K562 (cell line): ENCODE results near the gene ATP13A1. TPM values are rescaled to one million over a fixed set of nuclear protein-coding genes. Genes with fewer than 3 reads are reported as not detected.

ENCODE experiments used
- ASH1L ChIP-seq: fragments of 450-650 bp; IDR thresholded peaks from 2 replicates; pipeline ENCODE4 v1.6.1; 2018; ENCODE audit warnings: borderline replicate concordance, mild to moderate bottlenecking, low read depth; ENCODE audit not compliant: partially characterized antibody
- IRF2 ChIP-seq: sonication (generic); formaldehyde crosslinking; IDR thresholded peaks from 2 replicates; pipeline ENCODE4 v1.8.1; 2022; ENCODE audit warnings: mild to moderate bottlenecking, missing genetic modification reagents
- MECOM ChIP-seq: fragments of 250-450 bp; sonication (Bioruptor Pico); IDR thresholded peaks from 2 replicates; pipeline ENCODE4 v1.8.0; 2022; ENCODE audit warnings: inconsistent platforms
- PYGO2 ChIP-seq: fragments of 450-650 bp; IDR thresholded peaks from 2 replicates; pipeline ENCODE4 v1.6.1; 2016; ENCODE audit warnings: mild to moderate bottlenecking, missing genetic modification characterization, moderate library complexity, missing compliant biosample characterization
- TCF3 ChIP-seq: sonication (generic); formaldehyde crosslinking; IDR thresholded peaks from 2 replicates; pipeline ENCODE4 v1.4.0; 2020; ENCODE audit warnings: mild to moderate bottlenecking, missing genetic modification reagents
- TEAD1 ChIP-seq, 2 experiments: fragments of 450-650 bp in 1 of 2; sonication (generic) in 1 of 2; formaldehyde crosslinking; IDR thresholded peaks; 2 replicates each; pipeline versions ENCODE4 v1.4.0 to v1.8.0; 2020 to 2022; ENCODE audit warnings: mild to moderate bottlenecking in 2 of 2, missing genetic modification reagents in 1 of 2
- TRIM25 ChIP-seq: fragments of 450-650 bp; IDR thresholded peaks from 2 replicates; pipeline ENCODE4 v1.7.0; 2016; ENCODE audit warnings: borderline replicate concordance
- polyA plus RNA-seq, 8 experiments: library from polyadenylated mRNA; depleted of rRNA in 4 of 8; stranded (reverse) in 5 of 8; unstranded in 3 of 8; fragments of >200 nt; fragmentation: Nextera tagmentation in 2 of 8; fragmentation: Illumina TruSeq in 1 of 8; extraction: Ambion mirVana in 2 of 8; extraction: Trizol in 1 of 8; gene quantifications; 2 replicates each; pipeline versions ENCODE4 v1.2.1 to v1.2.3, GENCODE V29; 2011 to 2014; ENCODE audit warnings: inconsistent platforms in 1 of 8, missing spikeins in 1 of 8
- total RNA-seq, 7 experiments: library from RNA; depleted of rRNA in 6 of 7; stranded (reverse); fragments of >200 nt in 6 of 7; fragmentation: Illumina TruSeq in 2 of 7; extraction: Trizol in 2 of 7; gene quantifications; 2 replicates each; pipeline versions ENCODE4 v1.2.1 to v1.2.3, GENCODE V29; 2011 to 2021; ENCODE audit warnings: low replicate concordance in 1 of 7
- TF ChIP-seq, protein P1 (sequence below), 2 experiments: fragments of 450-650 bp in 1 of 2; sonication (generic) in 1 of 2; formaldehyde crosslinking in 1 of 2; IDR thresholded peaks; 2 replicates each; pipeline versions ENCODE4 v1.7.1 to v1.9.0; 2016 to 2022; ENCODE audit warnings: inconsistent platforms in 1 of 2, mild to moderate bottlenecking in 1 of 2, missing genetic modification reagents in 1 of 2
- TF ChIP-seq, protein P2 (sequence below): fragments of 250-450 bp; sonication (Bioruptor Pico); IDR thresholded peaks from 2 replicates; pipeline ENCODE4 v1.5.0; 2022; ENCODE audit warnings: mild to moderate bottlenecking
- TF ChIP-seq, protein P3 (sequence below): sonication (generic); formaldehyde crosslinking; IDR thresholded peaks from 2 replicates; pipeline ENCODE4 v1.8.1; 2023; ENCODE audit warnings: mild to moderate bottlenecking, missing genetic modification reagents

The ATP13A1 gene
- total and polyA plus RNA-seq, 9 of the 15 experiments (the other 6 are each of a cell fraction or from before 2014, with no cell fraction given): 0.90 to 83.8 (median 23.1) TPM

DNA sequence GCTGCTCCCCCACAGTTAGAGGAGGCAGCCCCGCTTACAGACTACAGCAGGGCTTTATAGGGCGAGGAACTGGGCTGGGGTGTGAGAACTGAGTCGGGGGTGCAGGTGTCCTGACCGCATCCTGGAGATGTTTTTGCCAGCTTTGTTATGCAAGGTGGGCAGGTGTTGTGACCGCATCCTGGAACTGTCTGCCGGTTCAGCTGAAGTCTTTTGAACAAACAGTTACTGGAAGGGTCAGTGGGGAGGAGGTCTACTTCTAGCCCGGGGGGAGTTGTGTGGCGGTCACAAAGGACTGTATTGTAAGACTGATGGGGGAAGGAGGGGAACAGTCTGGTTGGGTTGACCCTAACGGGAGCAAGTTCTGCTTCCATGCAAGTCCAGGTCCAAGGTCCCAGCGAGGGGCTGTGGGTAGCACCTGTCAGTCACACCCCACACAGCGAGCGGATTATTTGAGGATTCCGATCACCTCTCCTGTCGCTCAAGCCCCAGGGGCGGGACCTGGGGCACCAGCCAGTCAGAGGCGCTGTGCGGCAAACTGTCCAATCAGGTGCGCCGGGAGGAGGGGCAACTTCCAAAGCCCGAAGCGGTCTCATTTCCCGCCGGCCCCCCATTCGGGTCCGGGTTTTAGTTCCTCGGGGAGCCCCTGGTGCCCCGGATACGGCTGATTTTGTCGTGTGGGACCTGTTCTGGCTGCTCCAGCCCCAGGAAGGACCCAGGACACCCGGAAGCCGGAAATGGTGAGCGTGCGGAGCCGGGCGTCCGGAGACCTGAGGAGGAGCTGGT lies 4.9 kb upstream of the ATP13A1 start, which contains the start of gene ZNF101 (continued):
- TF ChIP-seq, protein P1, sequence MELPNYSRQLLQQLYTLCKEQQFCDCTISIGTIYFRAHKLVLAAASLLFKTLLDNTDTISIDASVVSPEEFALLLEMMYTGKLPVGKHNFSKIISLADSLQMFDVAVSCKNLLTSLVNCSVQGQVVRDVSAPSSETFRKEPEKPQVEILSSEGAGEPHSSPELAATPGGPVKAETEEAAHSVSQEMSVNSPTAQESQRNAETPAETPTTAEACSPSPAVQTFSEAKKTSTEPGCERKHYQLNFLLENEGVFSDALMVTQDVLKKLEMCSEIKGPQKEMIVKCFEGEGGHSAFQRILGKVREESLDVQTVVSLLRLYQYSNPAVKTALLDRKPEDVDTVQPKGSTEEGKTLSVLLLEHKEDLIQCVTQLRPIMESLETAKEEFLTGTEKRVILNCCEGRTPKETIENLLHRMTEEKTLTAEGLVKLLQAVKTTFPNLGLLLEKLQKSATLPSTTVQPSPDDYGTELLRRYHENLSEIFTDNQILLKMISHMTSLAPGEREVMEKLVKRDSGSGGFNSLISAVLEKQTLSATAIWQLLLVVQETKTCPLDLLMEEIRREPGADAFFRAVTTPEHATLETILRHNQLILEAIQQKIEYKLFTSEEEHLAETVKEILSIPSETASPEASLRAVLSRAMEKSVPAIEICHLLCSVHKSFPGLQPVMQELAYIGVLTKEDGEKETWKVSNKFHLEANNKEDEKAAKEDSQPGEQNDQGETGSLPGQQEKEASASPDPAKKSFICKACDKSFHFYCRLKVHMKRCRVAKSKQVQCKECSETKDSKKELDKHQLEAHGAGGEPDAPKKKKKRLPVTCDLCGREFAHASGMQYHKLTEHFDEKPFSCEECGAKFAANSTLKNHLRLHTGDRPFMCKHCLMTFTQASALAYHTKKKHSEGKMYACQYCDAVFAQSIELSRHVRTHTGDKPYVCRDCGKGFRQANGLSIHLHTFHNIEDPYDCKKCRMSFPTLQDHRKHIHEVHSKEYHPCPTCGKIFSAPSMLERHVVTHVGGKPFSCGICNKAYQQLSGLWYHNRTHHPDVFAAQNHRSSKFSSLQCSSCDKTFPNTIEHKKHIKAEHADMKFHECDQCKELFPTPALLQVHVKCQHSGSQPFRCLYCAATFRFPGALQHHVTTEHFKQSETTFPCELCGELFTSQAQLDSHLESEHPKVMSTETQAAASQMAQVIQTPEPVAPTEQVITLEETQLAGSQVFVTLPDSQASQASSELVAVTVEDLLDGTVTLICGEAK (IDR thresholded peaks at IDR 0.05): peak; percentile 86
- TF ChIP-seq, protein P1 (CRISPR knock-in tag; IDR thresholded peaks at IDR 0.05): no peak
- TF ChIP-seq, protein P2, sequence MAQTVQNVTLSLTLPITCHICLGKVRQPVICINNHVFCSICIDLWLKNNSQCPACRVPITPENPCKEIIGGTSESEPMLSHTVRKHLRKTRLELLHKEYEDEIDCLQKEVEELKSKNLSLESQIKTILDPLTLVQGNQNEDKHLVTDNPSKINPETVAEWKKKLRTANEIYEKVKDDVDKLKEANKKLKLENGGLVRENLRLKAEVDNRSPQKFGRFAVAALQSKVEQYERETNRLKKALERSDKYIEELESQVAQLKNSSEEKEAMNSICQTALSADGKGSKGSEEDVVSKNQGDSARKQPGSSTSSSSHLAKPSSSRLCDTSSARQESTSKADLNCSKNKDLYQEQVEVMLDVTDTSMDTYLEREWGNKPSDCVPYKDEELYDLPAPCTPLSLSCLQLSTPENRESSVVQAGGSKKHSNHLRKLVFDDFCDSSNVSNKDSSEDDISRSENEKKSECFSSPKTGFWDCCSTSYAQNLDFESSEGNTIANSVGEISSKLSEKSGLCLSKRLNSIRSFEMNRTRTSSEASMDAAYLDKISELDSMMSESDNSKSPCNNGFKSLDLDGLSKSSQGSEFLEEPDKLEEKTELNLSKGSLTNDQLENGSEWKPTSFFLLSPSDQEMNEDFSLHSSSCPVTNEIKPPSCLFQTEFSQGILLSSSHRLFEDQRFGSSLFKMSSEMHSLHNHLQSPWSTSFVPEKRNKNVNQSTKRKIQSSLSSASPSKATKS: no peak
- no peak for TF ChIP-seq MECOM
- no peak for TF ChIP-seq TEAD1 (CRISPR knock-in tag; IDR thresholded peaks at IDR 0.05)
- TF ChIP-seq PYGO2 (tag): no peak
- TF ChIP-seq IRF2 (CRISPR knock-in tag): no peak
- TF ChIP-seq TRIM25: no peak
- TF ChIP-seq, protein P3, sequence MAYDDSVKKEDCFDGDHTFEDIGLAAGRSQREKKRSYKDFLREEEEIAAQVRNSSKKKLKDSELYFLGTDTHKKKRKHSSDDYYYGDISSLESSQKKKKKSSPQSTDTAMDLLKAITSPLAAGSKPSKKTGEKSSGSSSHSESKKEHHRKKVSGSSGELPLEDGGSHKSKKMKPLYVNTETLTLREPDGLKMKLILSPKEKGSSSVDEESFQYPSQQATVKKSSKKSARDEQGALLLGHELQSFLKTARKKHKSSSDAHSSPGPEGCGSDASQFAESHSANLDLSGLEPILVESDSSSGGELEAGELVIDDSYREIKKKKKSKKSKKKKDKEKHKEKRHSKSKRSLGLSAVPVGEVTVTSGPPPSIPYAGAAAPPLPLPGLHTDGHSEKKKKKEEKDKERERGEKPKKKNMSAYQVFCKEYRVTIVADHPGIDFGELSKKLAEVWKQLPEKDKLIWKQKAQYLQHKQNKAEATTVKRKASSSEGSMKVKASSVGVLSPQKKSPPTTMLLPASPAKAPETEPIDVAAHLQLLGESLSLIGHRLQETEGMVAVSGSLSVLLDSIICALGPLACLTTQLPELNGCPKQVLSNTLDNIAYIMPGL (CRISPR knock-in tag): no peak
- TF ChIP-seq TCF3: no peak
- peak; percentile 83 for TF ChIP-seq ASH1L
